ENCODE data around the gene PHYHD1.

PHYHD1 gene

GRCh38 chr9:128893354-128893753 is 27.4 kb upstream of the PHYHD1 start:
- H3K27ac ChIP-seq, result peak overlapping the region; percentile 83 to 94
- H3K4me3 ChIP-seq, result no peak overlapping the region
- TF ChIP-seq CTCF (IDR thresholded peaks at IDR 0.05), result no peak
- DNase-seq (ENCODE audit: low spot score), result no peak

GRCh38 chr9:128894764-128895163 is 26.0 kb upstream of the PHYHD1 start:
- TF ChIP-seq CTCF (IDR thresholded peaks at IDR 0.05), result no peak
- DNase-seq (ENCODE audit: low spot score), result no peak
- Histone ChIP-seq H3K27ac (no peak overlapping the region), H3K4me3 (no peak overlapping the region)

GRCh38 chr9:128895556-128895955 is 25.2 kb upstream of the PHYHD1 start:
- peak overlapping the region in 1 of 2 donors; percentile 18 for H3K27ac ChIP-seq
- DNase-seq (ENCODE audit: low spot score), result no peak
- TF ChIP-seq CTCF (IDR thresholded peaks at IDR 0.05), result no peak
- H3K4me3 ChIP-seq, result no peak overlapping the region

- no peak for TF ChIP-seq CTCF (IDR thresholded peaks at IDR 0.05)
- Histone ChIP-seq H3K4me3 (no peak overlapping the region), H3K27ac (no peak overlapping the region)
- DNase-seq (ENCODE audit: low spot score), result no peak
Observed at GRCh38 chr9:128898382-128898781, 22.4 kb upstream of the PHYHD1 start.

GRCh38 chr9:128898845-128899565 is 21.8 kb upstream of the PHYHD1 start:
- TF ChIP-seq CTCF (IDR thresholded peaks at IDR 0.05), result no peak
- no peak overlapping the region for H3K27ac ChIP-seq
- no peak overlapping the region for H3K4me3 ChIP-seq
- no peak for DNase-seq (ENCODE audit: low spot score)

- DNase-seq (ENCODE audit: low spot score), result no peak
- no peak overlapping the region for H3K4me3 ChIP-seq
- TF ChIP-seq CTCF (IDR thresholded peaks at IDR 0.05), result no peak
- peak overlapping the region in 1 of 2 donors; percentile 25 for H3K27ac ChIP-seq
Observed at GRCh38 chr9:128899566-128900322, 21.0 kb upstream of the PHYHD1 start.

- peak overlapping the region; percentile 38 to 79 for H3K27ac ChIP-seq
- no peak for TF ChIP-seq CTCF (IDR thresholded peaks at IDR 0.05)
- DNase-seq (ENCODE audit: low spot score), result no peak
- H3K4me3 ChIP-seq, result no peak overlapping the region
Observed at GRCh38 chr9:128901379-128901778, 19.4 kb upstream of the PHYHD1 start.

All from coronary artery (tissue), 2 donors.